GM21423 (cell line): Measurements from ENCODE around the gene NOS2.
"Not testable (repeated sequence)": the region's sequence is repeated elsewhere in the genome, so short reads cannot be mapped to it uniquely, and the experiment has no call there.

Source experiments
- ATAC-seq: cut with Tn5 transposase; IDR thresholded peaks from one replicate; pipeline ENCODE4 v1.9.1; 2021; ENCODE audit warnings: mild to moderate bottlenecking, moderate library complexity; ENCODE audit not compliant: unreplicated experiment

The NOS2 gene

DNA sequence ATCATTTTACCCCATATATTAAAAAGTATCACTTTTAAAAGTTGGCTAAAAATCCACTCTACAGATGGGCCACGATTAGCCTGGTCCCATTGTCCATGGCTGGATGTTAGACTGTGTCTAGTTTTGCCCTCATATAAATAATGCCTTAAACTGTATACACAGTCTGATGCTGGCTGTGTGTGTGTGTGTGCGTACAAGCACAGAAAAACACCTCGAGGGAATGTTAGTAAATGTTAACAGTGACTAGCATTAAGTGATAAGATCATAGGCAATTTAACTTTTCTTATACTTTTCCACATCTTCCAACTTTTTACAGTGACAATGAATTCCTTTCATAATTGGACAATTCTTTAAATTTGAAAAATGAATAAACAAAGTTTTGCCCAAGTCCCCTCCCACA lies 8.2 kb downstream of the NOS2 start:
- no peak for ATAC-seq

DNA sequence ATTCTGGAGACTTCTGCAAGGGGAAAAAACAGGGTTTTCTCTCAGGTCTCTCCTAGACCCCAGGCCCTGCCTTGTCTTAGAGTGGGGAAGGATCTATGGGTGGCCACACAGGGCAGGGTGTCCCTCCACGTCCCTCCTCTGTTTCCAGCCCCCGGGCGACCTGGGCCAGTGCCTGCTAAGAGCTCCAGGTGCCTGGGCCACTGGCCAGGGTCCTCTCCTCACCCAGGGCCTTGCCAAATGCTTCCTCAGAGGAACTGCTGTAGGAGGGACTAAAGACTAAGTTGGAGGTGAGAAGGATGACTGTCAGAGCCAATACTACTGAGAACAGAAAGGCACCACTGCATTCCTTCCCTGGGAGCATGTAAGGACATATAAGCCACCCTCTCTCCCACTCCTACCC lies 11.4 kb downstream of the NOS2 start:
- ATAC-seq: no peak

DNA sequence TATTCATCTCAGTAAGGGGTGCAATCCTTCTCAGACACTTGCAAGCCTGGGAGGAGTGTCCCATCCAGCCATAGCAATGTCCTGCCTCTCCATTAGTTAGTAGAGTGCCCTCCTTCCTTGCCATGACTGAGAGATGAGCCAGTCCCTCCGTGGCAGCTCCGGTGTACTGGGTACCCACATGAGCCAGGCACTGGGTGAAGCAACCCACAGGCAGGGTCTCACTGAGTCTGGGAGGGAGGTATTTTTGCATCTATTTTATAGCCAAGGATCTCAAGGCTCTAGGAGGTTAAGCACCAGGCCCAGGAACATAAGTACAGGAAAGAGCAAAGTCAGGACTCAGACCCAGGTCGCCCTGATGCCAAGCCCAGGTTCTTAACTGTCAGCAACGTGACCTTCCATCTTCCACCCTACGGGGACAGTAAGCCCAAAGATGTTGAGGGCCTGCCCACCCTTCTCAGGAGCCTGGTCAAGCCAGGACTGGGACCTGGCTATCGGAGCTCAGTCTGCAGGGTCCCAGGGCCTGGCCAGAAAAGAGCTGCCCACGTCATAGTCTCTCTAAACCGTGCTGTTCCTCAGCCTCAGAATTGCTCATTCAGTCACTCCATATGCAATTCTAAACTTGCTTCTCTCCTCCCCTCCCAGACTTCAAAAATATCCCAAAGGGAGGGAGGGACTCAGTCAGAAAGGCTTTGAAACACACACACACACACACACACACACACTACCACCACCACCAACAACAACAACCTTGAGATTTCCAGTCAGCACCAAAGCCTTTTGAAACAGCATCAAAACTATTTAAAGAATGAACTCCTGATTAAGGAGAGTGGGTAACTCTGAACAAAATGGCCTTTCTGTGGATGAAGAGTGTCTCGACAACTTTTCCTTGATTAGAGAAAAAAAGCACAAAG lies 16.6 kb downstream of the NOS2 start:
- ATAC-seq: no peak

DNA sequence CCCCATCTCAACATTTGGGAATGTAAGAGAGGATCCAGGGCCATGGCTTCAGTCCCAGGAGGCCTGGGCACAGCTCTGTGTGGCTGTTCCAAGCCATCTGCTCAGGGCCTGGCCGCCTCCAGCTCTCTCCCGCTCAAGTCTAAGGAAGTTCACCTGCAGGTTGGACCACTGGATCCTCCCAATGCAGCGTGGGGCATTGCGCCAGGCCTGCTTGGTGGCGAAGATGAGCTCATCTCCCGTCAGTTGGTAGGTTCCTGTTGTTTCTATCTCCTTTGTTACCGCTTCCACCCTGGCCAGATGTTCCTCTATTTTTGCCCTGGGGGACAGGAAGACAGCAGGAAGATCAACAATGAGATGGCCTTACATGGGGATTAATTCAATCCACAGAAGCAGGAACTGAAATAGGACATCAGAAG lies 17.5 kb downstream of the NOS2 start:
- ATAC-seq: no peak

DNA sequence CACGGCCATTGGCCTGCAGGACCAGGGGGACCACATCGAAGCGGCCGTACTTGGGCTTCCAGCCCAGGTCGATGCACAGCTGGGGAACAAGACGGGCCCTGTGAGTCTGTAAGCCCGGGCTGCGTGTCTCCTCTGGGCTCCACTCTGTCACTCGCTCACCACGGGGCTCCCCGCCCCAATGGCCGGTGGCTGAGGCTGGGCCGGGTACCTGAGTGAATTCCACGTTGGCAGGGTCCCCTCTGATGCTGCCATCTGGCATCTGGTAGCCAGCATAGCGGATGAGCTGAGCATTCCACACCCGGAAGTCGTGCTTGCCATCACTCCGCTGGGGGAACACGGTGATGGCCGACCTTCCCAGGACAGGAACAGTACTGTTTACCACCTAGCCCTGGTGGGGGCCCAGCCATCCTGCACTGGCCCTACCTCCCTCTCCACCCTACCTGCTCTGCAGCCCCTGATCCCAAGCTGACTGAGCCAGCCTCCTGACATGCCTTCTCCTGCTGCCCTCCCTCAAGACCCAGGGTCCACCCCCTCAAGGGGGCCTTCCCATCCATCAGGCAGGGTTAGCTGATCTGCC lies 19.4 kb downstream of the NOS2 start:
- ATAC-seq: no peak

DNA sequence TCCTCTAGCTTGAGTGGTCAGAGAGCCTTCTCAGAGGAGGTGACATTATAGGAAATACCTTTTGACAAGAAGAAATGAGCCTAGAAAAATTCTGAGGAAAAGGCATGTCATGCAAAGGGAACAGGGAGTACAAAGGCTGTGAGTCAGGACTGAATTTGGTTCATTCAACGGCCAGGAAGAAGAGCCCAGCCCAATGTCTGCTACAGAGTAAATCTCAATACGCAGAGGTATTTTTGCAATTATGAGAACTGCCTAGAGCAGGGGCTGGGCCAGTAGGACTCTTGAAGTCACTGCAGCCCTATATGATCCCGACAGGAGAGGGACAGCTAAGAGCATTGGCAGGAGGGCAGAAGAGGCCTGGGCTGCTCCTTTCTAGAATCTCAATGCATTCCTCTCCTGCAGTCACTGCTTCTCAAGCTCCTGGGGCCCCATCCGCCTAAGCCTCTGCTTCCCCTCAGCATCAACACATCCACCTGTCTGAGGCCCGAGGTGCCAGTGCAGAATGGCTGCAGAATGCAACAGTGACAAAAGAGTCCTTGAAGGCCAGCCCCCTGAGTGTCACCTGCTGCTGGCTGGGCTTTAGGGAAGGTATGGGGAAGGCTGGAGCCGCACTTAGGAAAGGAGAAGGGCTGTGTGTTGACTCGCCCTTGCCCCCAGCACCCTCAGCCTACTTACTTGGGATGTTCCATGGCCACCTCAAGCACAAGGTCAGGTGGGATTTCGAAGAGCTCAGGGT lies 20.1 kb downstream of the NOS2 start:
- no peak for ATAC-seq

DNA sequence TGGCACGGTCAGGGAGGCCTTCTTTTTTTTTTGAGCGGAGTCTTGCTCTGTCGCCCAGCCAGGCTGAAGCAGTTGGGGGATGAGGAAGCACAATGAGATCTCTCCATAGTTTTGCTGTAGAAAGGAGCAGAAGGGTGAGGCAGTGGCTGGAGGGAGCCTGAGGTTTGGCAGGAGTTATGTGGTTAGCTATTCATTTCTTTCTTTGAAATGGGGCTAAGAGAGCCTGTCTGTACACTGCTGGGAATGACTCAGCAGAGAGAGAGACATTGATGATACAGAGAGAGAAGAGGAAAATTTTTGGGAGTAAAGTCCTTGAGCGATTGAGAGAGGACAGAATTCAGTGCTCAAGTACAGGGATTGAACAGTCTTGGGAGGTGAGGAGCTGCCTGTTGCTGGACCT lies 22.1 kb downstream of the NOS2 start:
- ATAC-seq: no peak

DNA sequence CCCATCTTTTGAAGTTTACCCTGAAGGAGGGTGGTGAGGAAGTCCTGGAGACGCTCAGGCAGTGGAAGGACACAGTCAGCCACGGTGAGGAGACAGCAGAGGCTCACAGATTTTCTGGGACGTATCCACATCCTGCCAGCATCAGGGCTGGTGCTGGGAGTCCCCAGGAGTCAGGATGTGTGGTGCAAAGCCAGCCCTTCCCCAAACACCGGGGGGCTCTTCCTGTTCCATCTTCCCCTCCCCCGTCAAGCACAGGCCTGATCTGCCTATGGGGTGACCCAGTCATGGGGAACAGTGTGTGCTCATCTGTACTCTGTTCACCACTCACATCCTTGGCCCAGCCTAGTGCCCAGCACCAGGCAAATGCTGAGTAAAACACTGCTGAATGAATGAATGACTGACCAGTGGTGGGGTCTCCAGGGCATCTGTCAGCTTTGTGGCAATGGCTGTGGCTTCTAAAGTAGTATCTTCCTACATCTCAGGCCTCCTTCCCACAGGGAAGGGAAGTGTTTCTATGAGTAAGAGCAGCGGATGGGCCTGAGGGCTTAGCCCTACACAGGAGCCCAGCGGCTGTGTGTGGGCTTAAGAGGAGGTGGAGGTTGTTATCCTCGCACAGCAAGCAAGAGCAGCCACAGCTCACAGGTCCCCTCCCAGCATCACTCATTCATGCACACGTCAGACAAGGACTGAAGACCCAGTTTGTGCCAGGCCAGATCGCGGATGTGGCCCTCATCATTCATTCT lies 23.3 kb downstream of the NOS2 start:
- no peak for ATAC-seq

DNA sequence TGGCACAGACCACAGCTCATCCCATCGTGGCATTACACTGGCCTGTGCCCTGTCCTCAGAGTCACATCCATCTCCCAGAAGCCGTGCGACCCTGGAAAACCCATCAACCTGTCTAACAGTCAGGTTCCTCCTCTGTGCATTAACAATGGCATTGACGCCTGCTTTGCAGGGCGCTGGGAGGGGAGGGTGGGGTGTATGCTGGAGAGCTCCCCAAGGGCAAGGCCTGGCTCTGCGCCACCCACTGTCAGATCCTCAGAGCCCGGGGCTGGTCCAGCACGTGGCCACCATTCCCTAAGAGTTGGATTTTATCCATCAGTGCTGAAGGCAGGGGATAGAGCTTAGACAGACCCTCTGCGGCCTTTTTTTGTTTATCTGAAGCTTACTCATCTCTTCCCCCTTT lies 28.7 kb downstream of the NOS2 start:
- no peak for ATAC-seq

DNA sequence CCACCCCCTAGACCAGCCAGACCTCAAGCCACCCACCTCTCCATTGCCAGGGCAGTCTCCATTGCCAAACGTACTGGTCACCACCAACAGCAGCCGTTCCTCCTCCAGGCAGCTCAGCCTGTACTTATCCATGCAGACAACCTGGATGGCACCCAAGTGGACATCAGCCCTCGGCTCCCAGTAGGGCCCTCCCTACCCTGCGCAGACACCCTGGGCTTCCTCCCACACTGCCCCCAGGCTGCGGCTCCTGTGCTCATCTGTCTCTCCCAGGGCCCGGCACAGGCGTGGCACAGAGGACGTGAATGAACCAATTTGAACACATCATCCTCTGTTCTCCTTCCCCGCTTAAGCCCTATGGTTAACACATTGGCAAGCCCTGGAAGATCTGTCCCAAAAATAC lies 29.5 kb downstream of the NOS2 start:
- ATAC-seq: no peak

DNA sequence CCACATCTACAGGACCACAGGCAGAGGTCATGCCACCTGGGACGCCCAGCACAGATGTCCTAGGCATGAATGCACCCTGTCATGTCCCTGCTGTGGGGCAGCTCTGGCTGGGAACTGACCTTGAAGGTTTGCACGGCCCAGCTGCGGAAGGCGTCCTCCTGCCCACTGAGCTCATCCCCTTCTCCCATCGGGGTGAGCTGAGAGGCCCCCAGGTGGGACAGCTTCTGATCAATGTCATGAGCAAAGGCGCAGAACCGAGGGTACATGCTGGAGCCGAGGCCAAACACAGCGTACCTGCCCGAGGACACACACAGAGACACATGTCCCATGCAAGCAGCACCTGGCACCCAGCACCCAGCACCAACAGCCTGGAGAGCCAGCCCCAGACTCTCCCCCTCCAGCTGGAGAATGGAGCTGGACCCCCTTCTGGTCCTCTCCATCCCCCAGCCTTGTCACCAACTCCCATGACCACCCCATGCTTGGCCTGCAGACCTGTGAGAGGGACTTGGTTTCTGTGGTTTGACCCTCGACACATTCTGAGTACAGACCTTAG lies 31.4 kb downstream of the NOS2 start:
- no peak for ATAC-seq

DNA sequence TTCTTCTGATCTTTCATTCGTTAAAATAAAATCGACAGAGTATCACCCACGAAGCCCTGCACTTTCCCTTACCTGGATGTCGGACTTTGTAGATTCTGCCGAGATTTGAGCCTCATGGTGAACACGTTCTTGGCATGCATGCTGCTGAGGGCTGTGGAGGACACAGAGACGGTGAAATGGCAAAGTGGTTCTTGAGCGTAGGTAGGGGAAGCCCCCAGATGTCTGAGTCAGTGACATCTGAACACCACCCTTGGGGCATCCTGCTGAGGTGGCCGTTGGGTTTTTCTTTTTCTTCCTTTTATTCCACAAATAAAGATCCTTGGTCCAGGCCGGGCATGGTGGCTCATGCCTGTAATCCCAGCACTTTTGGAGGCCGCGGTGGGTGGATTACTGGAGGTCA lies 33.9 kb downstream of the NOS2 start:
- ATAC-seq: no peak

DNA sequence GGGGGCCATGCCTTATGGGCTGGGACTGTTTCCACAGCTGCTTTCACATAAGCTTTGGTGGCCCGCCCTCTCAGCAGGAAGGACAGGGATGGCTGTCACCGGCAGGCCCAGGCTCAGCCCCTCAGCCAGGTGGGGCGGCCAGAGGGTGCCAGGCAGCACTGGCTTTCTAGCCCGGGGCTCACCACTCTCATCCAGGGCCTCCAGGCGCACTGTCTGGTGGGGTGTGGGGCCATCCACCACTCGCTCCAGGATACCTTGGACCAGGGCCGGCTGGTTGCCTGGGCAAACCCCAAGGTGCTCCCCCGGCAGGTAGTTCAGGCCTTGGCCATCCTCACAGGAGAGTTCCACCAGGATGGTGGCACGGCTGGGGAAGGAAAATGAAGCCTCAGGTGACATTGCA lies 35.0 kb downstream of the NOS2 start:
- ATAC-seq: no peak

DNA sequence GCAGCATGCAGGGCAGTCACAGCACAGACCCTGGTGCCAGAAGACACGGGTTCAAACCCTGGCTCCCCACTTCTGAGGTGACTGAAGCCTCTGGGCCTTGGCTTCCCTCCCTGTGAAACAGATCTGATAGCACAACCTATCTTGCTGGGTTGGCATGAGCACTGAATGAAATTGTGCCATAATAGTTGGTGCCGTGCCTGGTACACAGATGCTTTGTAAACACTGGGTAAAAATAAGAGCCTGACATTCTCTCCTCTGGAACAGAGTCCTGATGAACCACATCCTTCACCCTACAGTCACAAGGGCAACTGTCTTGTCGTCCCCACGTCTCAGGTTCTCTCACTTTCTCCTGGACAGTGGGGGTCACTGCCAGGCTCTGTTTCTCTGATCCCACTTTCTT lies 35.7 kb downstream of the NOS2 start:
- no peak for ATAC-seq

DNA sequence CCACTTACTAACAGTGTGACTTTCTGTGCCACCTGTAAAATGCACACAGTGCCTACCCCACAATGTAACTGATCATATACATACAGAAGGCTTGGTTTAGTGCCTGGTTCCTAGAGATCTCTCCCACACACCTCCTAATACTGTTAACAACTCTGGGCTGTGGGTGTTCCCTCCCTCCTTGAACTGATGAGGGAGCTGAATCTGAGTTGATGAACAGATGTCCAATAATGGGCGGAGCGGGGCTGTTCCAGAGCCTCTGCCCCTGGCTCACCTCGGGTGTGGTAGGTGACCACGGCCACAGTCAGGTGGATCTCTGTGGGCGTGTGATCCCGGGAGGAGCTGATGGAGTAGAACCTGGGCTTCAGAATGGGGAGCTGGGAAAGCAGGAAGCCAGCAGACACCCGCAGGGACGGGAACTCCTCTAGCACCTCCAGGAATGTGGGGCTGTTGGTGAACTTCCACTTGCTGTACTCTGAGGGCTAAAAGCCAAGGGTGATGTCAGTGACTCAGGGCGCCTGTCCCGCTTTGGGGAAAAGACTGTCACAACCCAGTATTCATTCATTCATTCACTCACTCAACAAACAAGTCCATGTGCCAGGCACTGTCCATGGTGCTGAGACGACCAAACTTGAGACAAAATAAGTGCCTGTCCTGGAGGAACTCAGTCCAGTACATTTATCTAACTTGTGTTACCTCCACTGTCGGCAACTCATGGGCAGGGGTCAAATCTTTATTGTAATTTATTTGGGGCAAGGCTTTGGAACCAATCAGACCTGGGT lies 37.6 kb downstream of the NOS2 start:
- no peak for ATAC-seq

DNA sequence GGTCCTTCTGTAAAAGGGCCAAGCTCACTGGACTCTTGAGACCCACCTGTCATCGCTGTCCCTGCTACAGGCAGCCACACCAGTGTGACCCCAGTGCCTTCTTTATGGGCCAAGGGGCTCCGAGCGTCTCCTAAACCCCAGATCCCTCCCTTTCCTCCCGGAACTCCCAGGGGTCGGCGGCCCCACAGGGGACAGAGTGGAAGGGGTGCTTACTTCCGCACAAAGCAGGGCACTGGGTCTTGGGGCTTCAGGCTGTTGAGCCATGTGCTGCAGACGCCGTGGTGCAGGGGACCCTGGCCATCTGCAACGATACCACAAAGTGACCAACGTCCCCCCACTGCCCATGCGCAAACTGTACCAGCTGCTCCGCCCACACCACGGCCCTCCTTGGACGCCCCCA lies 39.4 kb downstream of the NOS2 start:
- not testable (repeated sequence) for ATAC-seq

DNA sequence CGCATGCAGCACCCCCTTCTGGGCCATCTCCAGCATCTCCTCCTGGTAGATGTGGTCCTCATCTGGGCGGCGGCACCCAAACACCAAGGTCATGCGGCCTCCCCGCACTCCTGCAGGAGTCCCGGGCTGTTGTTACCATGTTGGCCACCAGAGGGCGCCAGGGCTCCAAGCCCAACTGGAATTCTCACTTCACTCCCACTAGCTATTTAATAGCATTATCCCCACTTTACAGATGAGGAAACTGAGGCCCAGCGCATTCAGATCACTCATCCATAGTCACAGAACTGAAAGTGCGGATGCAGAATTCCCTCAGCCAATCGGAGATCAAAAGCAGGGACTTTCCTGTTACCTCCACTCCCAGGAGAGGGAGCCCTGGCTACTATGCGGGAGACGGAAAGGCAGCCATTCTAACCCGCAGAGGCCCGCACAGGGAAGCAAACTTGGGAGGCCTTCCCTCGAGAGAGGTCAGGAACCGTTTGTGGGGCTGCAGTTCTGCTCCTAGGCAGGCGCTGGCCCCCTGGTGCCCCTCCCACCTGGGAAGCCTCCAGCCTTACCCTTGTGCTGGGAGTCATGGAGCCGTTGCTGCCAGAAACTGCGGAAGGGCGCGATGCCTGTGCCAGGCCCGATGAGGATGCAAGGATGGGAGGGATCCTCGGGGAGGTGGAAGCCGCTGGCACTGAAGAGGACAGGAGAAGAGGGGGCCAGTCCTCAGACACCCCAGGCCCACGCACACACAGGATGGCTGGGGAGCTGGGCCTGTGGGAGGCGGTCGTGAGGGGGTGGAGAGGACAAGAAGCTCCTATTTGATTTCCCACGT lies 40.1 kb downstream of the NOS2 start:
- ATAC-seq: no peak

DNA sequence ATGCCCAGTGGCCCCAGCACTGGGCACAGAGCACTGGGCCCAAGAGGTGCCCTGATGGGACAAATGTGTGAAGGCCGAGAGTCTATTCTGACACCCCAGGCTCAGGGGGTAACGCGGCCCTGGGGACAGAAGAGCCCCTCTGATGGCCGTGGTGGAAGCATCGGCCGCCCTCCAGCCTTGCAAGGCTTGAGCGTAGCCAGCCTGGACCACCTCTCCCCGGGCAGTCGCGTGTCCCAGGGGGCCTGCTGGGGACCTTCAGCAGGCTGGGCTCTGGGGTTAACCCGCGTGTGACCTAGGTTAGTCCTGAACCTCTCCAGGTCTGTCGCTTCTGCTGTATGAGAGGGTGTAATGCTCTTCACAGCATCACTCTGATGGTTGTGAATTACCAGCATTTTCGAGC lies 40.8 kb downstream of the NOS2 start:
- ATAC-seq: no peak
